GM18505 (cell line): ENCODE measurements around the gene ZNF793.

Experiments used
- ATAC-seq: cut with Tn5 transposase; IDR thresholded peaks from one replicate; pipeline ENCODE4 v1.9.1; 2021; ENCODE audit not compliant: unreplicated experiment
- POLR2A ChIP-seq: IDR thresholded peaks from 4 replicates; pipeline ENCODE4 v1.6.1; 2011; ENCODE audit warnings: borderline replicate concordance; ENCODE audit not compliant: insufficient read depth, insufficient read length; ENCODE audit errors: extremely low read depth

Gene ZNF793

GRCh38 chr19:37506387-37507166 is at the start of gene ZNF793:
ZNF793 (plus strand) TSS chr19:37506939; CDS start chr19:37523440, 16,501 bp downstream.
- peak; percentile 22 for TF ChIP-seq POLR2A
- no peak for ATAC-seq

- no peak for TF ChIP-seq POLR2A
- no peak for ATAC-seq
These were observed 40.4 kb upstream of the ZNF793 start for GRCh38 chr19:37466277-37466797.

GRCh38 chr19:37466798-37467607 is 39.7 kb upstream of the ZNF793 start, which contains the start of gene ZNF569:
ZNF569 (minus strand) TSS chr19:37467444; CDS start chr19:37444921, 22,523 bp downstream.
- peak; percentile 72 for TF ChIP-seq POLR2A
- peak; percentile 62 for ATAC-seq

- ATAC-seq, result no peak
- no peak for TF ChIP-seq POLR2A
These were observed 39.1 kb upstream of the ZNF793 start for GRCh38 chr19:37467608-37468090.

- peak; percentile 75 for TF ChIP-seq POLR2A
- ATAC-seq, result peak; percentile 63
These were observed 37.6 kb upstream of the ZNF793 start, which contains the start of gene ZNF570 for GRCh38 chr19:37468961-37469777. ZNF570 (plus strand) TSS chr19:37469356; CDS start chr19:37470355, 999 bp downstream.

GRCh38 chr19:37470216-37470615 is 36.5 kb upstream of the ZNF793 start:
- no peak for TF ChIP-seq POLR2A
- no peak for ATAC-seq

GRCh38 chr19:37472165-37472564 is 34.6 kb upstream of the ZNF793 start:
- no peak for TF ChIP-seq POLR2A
- no peak for ATAC-seq

GRCh38 chr19:37484406-37485168 is 22.2 kb upstream of the ZNF793 start:
- ATAC-seq, result no peak

GRCh38 chr19:37492213-37492612 is 14.5 kb upstream of the ZNF793 start:
- ATAC-seq, result no peak
- TF ChIP-seq POLR2A, result no peak

More at GRCh38 chr19:37484406-37485168, 22.2 kb upstream of the ZNF793 start:
- TF ChIP-seq POLR2A, result no peak

GRCh38 chr19:37505958-37506386 is 767 bp upstream of the ZNF793 start:
- ATAC-seq, result no peak
- TF ChIP-seq POLR2A, result no peak

GRCh38 chr19:37507167-37507464 is 377 bp downstream of the ZNF793 start:
- ATAC-seq, result no peak
- no peak for TF ChIP-seq POLR2A

GRCh38 chr19:37511186-37511585 is 4.4 kb downstream of the ZNF793 start:
- no peak for ATAC-seq
- TF ChIP-seq POLR2A, result no peak
